Mammary epithelial cell (primary cell): ENCODE data around the gene ELL2.

ENCODE experiments used
- EZH2 ChIP-seq: IDR thresholded peaks from 2 replicates; pipeline ENCODE4 v1.6.1; 2012; ENCODE audit warnings: low read length, inconsistent platforms, borderline replicate concordance
- TF ChIP-seq, protein P1 (sequence below), 2 donors: IDR thresholded peaks in 1 of 2; conservative IDR thresholded peaks in 1 of 2; 2 replicates each; pipeline ENCODE4 v1.5.1; 2011 to 2012; ENCODE audit warnings: inconsistent platforms in 2 of 2, low read length in 2 of 2, mild to moderate bottlenecking in 2 of 2, control low read depth in 1 of 2, low read depth in 1 of 2; ENCODE audit not compliant: insufficient read depth in 1 of 2; ENCODE audit errors: extremely low read depth in 1 of 2

- TF ChIP-seq, protein P1, sequence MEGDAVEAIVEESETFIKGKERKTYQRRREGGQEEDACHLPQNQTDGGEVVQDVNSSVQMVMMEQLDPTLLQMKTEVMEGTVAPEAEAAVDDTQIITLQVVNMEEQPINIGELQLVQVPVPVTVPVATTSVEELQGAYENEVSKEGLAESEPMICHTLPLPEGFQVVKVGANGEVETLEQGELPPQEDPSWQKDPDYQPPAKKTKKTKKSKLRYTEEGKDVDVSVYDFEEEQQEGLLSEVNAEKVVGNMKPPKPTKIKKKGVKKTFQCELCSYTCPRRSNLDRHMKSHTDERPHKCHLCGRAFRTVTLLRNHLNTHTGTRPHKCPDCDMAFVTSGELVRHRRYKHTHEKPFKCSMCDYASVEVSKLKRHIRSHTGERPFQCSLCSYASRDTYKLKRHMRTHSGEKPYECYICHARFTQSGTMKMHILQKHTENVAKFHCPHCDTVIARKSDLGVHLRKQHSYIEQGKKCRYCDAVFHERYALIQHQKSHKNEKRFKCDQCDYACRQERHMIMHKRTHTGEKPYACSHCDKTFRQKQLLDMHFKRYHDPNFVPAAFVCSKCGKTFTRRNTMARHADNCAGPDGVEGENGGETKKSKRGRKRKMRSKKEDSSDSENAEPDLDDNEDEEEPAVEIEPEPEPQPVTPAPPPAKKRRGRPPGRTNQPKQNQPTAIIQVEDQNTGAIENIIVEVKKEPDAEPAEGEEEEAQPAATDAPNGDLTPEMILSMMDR (conservative IDR thresholded peaks at IDR 0.05 in 1 of 2, IDR thresholded peaks at IDR 0.05 in 1 of 2; ENCODE audit: extremely low read depth in 1 of 2, insufficient read depth in 1 of 2, low read depth in 1 of 2, low read length in 2 of 2): no peak
- TF ChIP-seq EZH2: no peak
Measured at GRCh38 chr5:96004754-96005153, 43.1 kb upstream of the ELL2 start.
